NK-92 (cell line): ENCODE data around the gene CD40.
"Not testable (repeated sequence)": the region's sequence is repeated elsewhere in the genome, so short reads cannot be mapped to it uniquely, and the experiment has no call there.

Experiments
- DNase-seq: peaks from one replicate; lab custom pipeline; 2025; ENCODE audit not compliant: unreplicated experiment; lab: John Stamatoyannopoulos, UW

Gene CD40

GRCh38 chr20:46091622-46092535 lies 26.2 kb upstream of the CD40 start:
- DNase-seq, result not testable (repeated sequence)

GRCh38 chr20:46093531-46093930 lies 24.6 kb upstream of the CD40 start:
- DNase-seq, result no peak

- DNase-seq, result no peak
Observed at GRCh38 chr20:46099491-46100287, 18.4 kb upstream of the CD40 start.

- not testable (repeated sequence) for DNase-seq
Observed at GRCh38 chr20:46100444-46100843, 17.7 kb upstream of the CD40 start.

GRCh38 chr20:46100988-46101387 lies 17.1 kb upstream of the CD40 start:
- no peak for DNase-seq

GRCh38 chr20:46101957-46102356 lies 16.2 kb upstream of the CD40 start:
- no peak for DNase-seq

GRCh38 chr20:46102940-46103339 lies 15.2 kb upstream of the CD40 start:
- DNase-seq, result no peak

GRCh38 chr20:46104262-46104661 lies 13.9 kb upstream of the CD40 start:
- DNase-seq, result no peak

GRCh38 chr20:46107061-46107460 lies 11.1 kb upstream of the CD40 start:
- DNase-seq, result no peak

- no peak for DNase-seq
Observed at GRCh38 chr20:46108435-46108841, 9.7 kb upstream of the CD40 start.

- DNase-seq, result no peak
Observed at GRCh38 chr20:46108976-46109375, 9.1 kb upstream of the CD40 start.

- DNase-seq, result no peak
Observed at GRCh38 chr20:46111028-46111835, 6.9 kb upstream of the CD40 start.

- no peak for DNase-seq
Observed at GRCh38 chr20:46111836-46112212, 6.3 kb upstream of the CD40 start.

GRCh38 chr20:46112430-46113112 lies 5.5 kb upstream of the CD40 start:
- DNase-seq, result no peak

GRCh38 chr20:46113113-46113470 lies 5.0 kb upstream of the CD40 start:
- DNase-seq, result no peak

GRCh38 chr20:46114449-46114848 lies 3.7 kb upstream of the CD40 start:
- DNase-seq, result no peak

GRCh38 chr20:46118481-46119020 lies 437 bp downstream of the CD40 start:
- no peak for DNase-seq

- DNase-seq, result no peak
Observed at GRCh38 chr20:46119028-46119546, 973 bp downstream of the CD40 start.

- no peak for DNase-seq
Observed at GRCh38 chr20:46119547-46119946, 1.4 kb downstream of the CD40 start.

- DNase-seq, result no peak
Observed at GRCh38 chr20:46120136-46120535, 2.0 kb downstream of the CD40 start.
